NCI-H2081 (cell line): ENCODE data around the gene KRT78.
"Not testable (repeated sequence)": the region's sequence is repeated elsewhere in the genome, so short reads cannot be mapped to it uniquely, and the experiment has no call there.

Experiments used
- DNase-seq, 2 experiments: peaks; one replicate each; lab custom pipeline; 2025; lab: John Stamatoyannopoulos, UW

The KRT78 gene

GRCh38 chr12:52796429-52796794 lies 52.4 kb downstream of the KRT78 start:
- no peak for DNase-seq

- no peak for DNase-seq
These were observed 52.9 kb downstream of the KRT78 start, which contains the start of gene KRT3 for GRCh38 chr12:52795694-52796428. Gene KRT3 (minus strand): TSS chr12:52796117. CDS start chr12:52796042, 75 bp downstream.

GRCh38 chr12:52795332-52795674 lies 53.5 kb downstream of the KRT78 start:
- not testable (repeated sequence) for DNase-seq

- DNase-seq: no peak
These were observed 54.1 kb downstream of the KRT78 start for GRCh38 chr12:52794479-52795331.

- DNase-seq: no peak
These were observed 56.4 kb downstream of the KRT78 start for GRCh38 chr12:52792185-52793029.

- DNase-seq: no peak
These were observed 57.3 kb downstream of the KRT78 start for GRCh38 chr12:52791271-52792184.

GRCh38 chr12:52790427-52791270 lies 58.1 kb downstream of the KRT78 start:
- DNase-seq: no peak

GRCh38 chr12:52789637-52790426 lies 59.0 kb downstream of the KRT78 start:
- no peak for DNase-seq

GRCh38 chr12:52788876-52789636 lies 59.7 kb downstream of the KRT78 start:
- no peak for DNase-seq

GRCh38 chr12:52788192-52788875 lies 60.5 kb downstream of the KRT78 start:
- no peak for DNase-seq
